NCI-H1436 treated with DMSO at 0.1 percent for 48 hours (cell line): ENCODE data around the gene UNC45B.
"Not testable (repeated sequence)": the region's sequence is repeated elsewhere in the genome, so short reads cannot be mapped to it uniquely, and the experiment has no call there.

Experiments
- DNase-seq: peaks from one replicate; lab custom pipeline; 2025; lab: John Stamatoyannopoulos, UW

UNC45B gene

DNA sequence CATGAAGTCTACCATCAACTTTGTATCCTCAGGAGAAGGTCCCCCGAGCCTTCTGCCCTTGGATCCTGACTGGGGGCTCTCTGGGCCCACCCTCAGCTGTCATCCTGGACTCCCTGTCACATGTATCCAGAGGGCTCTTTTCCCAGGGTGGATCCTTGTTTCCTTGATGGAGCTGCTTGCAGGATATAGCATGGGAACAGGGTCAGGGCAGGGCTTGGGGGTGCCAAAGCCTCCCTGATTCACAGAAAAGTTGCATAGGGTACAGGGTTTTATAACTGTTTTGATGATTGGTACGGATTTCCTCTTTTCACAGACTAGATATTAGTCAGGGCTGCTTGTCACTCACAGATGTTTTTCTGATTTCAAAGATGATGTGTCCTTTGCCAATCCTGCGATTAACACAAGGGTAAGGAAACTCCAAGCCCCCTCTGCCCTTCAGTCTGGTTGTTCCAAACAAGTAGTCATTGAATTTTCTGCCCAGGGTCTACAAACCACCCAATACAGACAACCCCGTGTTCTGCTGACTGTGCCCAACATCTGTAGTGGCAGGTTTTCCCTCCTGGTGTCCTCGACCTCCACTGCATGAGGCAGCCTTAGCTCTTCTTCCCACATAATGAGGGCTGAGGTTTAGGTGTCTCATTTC is 67.1 kb downstream of the UNC45B start:
- DNase-seq: no peak

DNA sequence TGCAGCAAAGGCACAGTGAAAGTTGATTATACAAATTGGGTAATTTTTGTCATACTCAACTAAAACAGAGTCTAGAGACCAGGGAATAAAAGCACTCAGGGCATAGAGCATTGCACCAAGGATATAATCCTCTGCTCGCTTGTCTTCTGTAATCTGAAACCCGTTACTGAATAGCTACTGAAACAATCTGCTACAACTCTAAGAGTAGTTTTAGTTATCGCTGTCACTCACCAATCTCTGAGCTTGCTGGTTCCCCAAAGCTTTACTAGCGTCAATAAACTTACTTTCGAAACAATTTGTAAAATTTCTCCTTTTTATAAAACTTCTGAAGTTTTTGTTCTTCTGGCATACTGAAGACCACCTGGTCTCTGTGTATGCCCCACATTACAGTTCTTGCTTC is 69.5 kb downstream of the UNC45B start:
- no peak for DNase-seq

DNA sequence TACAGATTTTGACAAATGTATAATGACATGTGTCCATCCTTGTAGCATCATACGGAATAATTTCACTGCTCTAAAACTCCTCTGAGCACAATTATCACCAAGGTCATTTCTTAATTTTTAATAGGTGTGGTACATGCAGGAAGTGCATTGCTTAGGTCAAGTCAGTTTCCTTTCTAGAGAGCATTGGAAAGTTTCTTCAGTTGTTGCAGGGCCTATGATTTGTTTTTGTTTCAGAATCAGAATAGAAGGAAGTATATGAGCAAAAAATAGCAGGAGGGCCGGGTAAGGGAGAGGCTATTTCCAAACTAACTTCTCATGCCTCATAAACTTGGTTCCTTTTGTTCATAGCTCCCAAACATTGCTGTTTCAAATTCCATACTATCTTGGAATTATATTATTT is 71.3 kb downstream of the UNC45B start:
- no peak for DNase-seq

DNA sequence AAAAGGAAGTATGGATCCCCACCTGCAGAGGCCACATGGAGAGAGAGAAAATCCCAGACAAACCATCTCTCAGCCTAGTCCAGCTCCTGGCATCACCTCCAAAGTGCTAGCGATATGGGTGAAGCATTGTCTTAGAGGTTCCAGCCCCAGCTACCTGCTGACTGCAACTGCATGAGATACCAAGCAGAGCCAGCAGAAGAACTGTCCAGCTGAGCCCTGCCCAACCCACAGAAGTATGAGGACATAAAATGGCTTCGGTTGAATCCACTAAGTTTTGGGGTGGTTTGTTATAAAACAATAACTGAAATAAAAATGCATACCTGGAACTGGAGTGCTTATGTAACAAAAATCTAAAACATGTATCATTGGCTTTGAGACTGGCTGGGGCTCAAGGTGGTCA is 74.8 kb downstream of the UNC45B start:
- DNase-seq: no peak

DNA sequence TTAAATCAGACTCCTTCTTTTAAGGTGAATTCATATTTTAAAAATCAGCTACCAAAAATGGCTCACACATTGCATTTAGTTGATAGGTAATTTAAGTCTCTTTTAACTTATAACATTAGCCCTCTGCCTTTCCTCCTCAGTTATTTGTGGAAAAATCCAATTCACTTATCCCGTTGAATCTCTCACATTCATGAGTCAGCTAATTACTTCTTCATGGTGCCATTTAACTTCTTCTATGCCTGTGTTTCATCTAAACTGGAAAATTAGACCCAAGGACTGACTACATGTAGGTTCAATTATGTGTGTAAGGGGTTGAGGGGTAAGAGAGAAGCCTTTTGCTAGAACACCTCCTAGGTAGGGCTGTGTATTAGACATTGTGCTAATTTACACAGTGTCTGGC is 76.8 kb downstream of the UNC45B start:
- DNase-seq: no peak

DNA sequence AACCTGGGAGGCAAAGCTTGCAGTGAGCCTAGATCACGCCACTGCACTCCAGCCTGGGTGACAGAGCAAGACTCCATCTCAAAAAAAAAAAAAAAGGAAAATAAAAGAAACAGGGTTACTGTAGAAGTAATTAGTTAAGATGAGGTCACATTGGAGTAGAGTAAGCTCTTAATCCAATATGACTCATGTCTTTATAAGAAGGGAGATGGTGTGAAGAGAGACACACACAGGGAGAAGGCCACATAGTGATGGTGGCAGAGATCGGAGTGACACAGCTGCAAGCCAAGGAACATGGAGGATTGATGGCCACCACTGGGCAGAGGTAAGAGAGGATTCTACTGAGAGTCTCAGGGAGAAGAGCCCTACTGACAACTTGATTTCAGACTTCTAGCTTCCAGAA is 79.9 kb downstream of the UNC45B start:
- no peak for DNase-seq

DNA sequence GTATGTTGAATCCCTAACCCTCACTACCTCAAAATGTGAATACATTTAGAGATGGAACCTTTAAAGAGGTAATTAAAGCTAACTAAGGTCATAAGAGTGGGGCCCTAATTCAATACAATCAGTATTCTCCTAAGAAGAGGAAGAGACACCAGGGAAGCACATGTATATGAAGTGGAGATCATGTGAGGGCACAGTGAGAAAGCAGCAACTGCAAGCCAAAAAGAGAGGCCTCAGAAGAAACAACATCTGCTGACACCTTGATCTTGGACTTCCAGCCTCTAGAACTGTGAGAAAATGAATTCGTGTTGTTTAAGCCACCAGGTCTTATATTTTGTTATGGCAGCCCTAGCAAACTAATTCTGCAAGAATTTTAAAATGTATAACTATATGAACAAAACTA is 82.0 kb downstream of the UNC45B start:
- DNase-seq: no peak

DNA sequence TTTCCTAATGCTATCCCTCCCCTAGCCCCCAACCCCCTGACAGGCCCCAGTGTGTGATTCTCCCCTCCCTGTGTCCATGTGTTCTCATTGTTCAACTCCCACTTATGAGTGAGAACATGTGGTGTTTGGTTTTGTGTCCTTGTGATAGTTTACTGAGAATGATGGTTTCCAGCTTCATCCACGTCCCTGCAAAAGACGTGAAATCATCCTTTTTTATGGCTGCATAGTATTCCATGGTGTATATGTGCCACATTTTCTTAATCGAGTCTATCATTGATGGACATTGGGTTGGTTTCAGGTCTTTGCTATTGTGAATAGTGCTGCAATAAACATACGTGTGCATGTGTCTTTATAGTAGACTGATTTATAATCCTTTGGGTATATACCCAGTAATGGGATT is 86.7 kb downstream of the UNC45B start:
- DNase-seq: not testable (repeated sequence)

DNA sequence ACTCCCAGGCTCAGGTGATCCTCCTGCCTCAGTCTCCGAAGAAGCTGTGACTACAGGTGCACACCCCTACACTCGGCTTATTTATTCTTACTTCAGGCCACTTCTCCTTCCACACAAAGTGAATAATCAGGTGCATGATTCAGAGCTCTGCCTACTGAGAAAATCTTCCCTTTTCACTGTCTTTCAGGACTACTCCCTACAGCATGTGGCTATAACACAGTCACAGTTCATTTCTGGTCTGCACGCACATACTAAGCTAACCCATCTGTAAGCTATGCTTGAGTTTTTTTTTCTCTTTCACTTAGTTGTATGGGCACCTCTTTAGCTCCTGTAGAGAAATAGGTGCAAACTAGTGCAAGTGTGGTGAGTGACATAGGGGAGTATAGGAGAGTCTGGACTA is 87.7 kb downstream of the UNC45B start:
- no peak for DNase-seq

DNA sequence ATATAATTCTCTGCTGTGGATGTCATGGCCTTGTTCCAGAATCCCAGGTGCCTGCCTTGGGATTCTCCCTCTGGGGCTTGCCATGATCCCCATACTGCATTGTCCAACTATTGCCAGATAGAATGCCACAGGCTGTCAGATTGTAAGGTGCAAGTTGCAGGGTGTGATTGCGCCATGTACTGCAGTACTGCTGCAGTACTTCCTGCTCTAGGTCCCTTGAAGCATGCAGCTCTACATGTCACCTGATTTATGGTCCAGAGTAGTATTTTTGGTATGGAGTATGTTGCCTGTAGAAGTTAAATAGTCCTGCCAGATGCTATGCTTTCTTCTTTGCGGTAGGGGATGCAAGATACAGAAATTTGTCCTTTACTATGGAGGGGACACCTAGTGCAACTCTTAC is 88.3 kb downstream of the UNC45B start:
- no peak for DNase-seq

DNA sequence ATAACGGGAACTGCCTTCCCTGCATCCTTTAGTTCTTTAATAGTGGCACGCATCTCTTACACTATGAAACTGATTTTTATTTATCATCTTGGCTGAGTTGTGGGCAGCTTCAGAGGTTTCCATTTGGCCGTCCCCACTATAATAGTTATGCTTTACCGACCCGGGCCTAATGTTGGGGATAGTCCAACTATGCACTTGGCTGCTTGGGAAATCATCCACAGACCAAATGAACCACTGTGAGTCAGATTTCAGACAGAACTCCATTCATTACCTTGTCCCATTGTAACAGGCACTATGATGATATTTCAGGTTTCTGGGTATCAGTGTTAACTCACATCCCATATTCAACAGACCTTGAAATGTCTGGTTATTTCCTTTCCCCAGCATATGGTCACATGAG is 89.2 kb downstream of the UNC45B start:
- DNase-seq: no peak

DNA sequence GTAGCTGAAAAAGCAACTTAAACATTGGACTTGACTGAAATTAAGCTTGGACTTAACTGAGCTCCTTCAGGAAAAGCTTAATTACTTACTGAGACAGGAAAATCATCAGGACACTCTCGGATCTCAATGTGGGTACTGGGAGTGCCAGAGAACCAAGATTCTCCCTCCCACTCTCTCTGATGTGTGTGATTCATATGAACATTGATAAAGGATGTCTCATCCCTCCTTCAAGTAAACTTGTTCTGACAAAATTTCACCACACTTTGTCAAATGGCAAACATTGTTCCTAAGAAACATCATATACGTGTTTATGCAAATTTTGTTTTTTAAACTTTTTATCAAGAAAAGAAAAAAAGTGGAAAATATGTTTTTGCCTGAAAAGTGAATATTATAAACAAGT is 91.2 kb downstream of the UNC45B start:
- no peak for DNase-seq
